Smooth muscle cell (in vitro differentiated cells): ENCODE measurements around the gene IDH2. TPM values are rescaled to one million over a fixed set of nuclear protein-coding genes. Genes with fewer than 3 reads are reported as not detected.
A peak's percentile ranks its signal among the peaks of the same experiment; 100 is the strongest.

Experiments used
- DNase-seq: peaks from one replicate; lab custom pipeline; 2025; ENCODE audit not compliant: unreplicated experiment; lab: John Stamatoyannopoulos, UW
- H2AFZ ChIP-seq: fragments of 200-600 bp; sonication (generic); 2 replicates; pipeline ENCODE4 v1.6.0; 2016; ENCODE audit warnings: antibody characterized with exemption, low read depth, mild to moderate bottlenecking
- H3F3A ChIP-seq: fragments of 200-600 bp; sonication (generic); 2 replicates; pipeline ENCODE4 v1.6.0; 2017; ENCODE audit warnings: antibody characterized with exemption, low read depth
- H3K27ac ChIP-seq: fragments of 200-600 bp; sonication (generic); 2 replicates; pipeline ENCODE4 v1.5.1; 2016; ENCODE audit warnings: low read depth, mild to moderate bottlenecking
- H3K27me3 ChIP-seq: fragments of 200-600 bp; sonication (generic); 2 replicates; pipeline ENCODE4 v1.6.1; 2016; ENCODE audit warnings: low read depth, mild to moderate bottlenecking
- H3K36me3 ChIP-seq: fragments of 200-600 bp; sonication (generic); 2 replicates; pipeline ENCODE4 v1.5.1; 2016; ENCODE audit warnings: low read depth
- H3K4me1 ChIP-seq: fragments of 200-600 bp; sonication (generic); 2 replicates; pipeline ENCODE4 v1.5.1; 2016; ENCODE audit warnings: low read depth
- H3K4me2 ChIP-seq: fragments of 200-600 bp; sonication (generic); 2 replicates; pipeline ENCODE4 v1.6.0; 2016; ENCODE audit warnings: mild to moderate bottlenecking
- H3K4me3 ChIP-seq: fragments of 200-600 bp; sonication (generic); 2 replicates; pipeline ENCODE4 v1.5.1; 2016; ENCODE audit warnings: mild to moderate bottlenecking
- H3K79me2 ChIP-seq: fragments of 200-600 bp; sonication (generic); 2 replicates; pipeline ENCODE4 v1.6.0; 2016; ENCODE audit warnings: low read depth, mild to moderate bottlenecking
- H3K9ac ChIP-seq: fragments of 200-600 bp; sonication (generic); 2 replicates; pipeline ENCODE4 v1.6.0; 2016; ENCODE audit warnings: low read depth
- H3K9me3 ChIP-seq: fragments of 200-600 bp; sonication (generic); replicated peaks from 2 replicates; pipeline ENCODE4 v1.5.1; 2016; ENCODE audit warnings: low read depth
- H4K20me1 ChIP-seq: fragments of 200-600 bp; sonication (generic); 2 replicates; pipeline ENCODE4 v1.6.0; 2016; ENCODE audit warnings: low read depth
- CTCF ChIP-seq: fragments of 200-600 bp; sonication (generic); IDR thresholded peaks from 2 replicates; pipeline ENCODE4 v1.5.1; 2017; ENCODE audit warnings: borderline replicate concordance, mild to moderate bottlenecking, antibody characterized with exemption; ENCODE audit not compliant: insufficient read depth, poor library complexity, severe bottlenecking
- WGBS: methylation state at CpG from one replicate; pipeline ENCODE4 v1.1.7; 2016; ENCODE audit warnings: low lambda C conversion rate; 5-methylcytosine and 5-hydroxymethylcytosine counted together
- polyA plus RNA-seq: library from polyadenylated mRNA; unstranded; fragments of >200 nt; fragmentation: Nextera tagmentation; extraction: Ambion mirVana; gene quantifications from 2 replicates; pipeline ENCODE4 v1.2.1, GENCODE V29; 2016
- total RNA-seq: library from RNA; depleted of rRNA; stranded (reverse); fragments of >200 nt; gene quantifications from 2 replicates; pipeline ENCODE4 v1.2.3, GENCODE V29; 2014

The IDH2 gene
- total and polyA plus RNA-seq, 2 experiments from 2014 or later = 67.9 to 278 TPM

- no peaks in the 10 kb centered on the region for H3K9me3 ChIP-seq
- 15% methylated on average over 37 of the region's 40 CpGs for WGBS
- H3F3A ChIP-seq = peaks cover 11% of the 10 kb centered on the region
- H3K4me3 ChIP-seq = peak overlapping the region; percentile 97
- peak overlapping the region; percentile 99 for H3K4me2 ChIP-seq
- H3K27me3 ChIP-seq = no peaks in the 10 kb centered on the region
- peak overlapping the region; percentile 92 for H3K9ac ChIP-seq
- peaks cover 16% of the 10 kb centered on the region for H3K4me1 ChIP-seq
- peak overlapping the region; percentile 72 for H3K27ac ChIP-seq
- H3K79me2 ChIP-seq = peaks cover 46% of the 10 kb centered on the region
- no peaks in the 10 kb centered on the region for H3K36me3 ChIP-seq
- H2AFZ ChIP-seq = no peak overlapping the region
- no peak for DNase-seq
- peaks cover 42% of the 10 kb centered on the region for H4K20me1 ChIP-seq
- TF ChIP-seq CTCF = no peak
These were observed 919 bp downstream of the IDH2 start for GRCh38 chr15:90101130-90101968.

DNA sequence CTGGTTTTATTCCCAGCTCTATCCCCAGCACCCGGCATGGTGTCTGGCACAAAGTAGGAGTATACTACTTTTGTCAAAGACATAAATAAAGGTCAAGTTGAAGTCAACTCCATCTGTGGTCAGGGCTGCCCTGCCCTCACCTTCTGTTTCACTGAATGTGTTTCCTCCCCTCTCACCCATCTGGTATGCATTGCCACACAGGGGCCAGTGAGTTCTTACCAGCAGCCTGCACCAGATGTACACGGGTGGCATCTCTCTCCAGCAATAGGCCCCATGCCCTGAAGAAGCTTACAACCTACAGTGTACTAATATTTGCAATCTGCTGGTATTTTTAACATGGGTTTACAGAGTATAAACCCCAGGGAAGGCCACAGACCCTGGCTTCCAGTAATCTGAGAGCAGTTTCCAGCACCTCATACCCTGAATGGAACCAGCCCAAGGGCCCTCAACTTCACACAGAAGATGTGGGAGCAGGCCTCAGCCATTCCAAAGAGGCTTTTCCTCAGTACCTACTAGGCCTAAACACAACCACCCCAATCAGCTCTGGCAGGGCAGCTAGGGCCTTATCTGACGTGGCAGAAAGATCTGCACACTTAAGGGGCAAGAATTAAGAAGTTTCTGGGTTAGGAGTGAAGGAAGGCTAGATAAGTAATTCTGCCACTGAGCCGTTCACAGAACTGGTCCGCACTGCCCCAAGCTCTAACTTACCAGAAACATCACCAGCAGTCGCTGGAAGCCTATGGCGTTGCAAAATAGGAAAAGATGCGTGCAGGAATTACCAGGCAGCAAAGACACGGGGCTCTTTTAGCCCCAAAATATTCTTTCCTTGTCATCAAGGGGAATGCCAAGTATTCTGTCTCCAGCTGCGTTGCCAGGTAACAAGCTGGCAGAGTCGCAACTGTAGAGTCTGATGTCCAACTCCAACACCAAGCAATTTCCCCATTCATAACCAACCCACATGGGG lies 2.1 kb downstream of the IDH2 start:
- Histone ChIP-seq H3K27me3 (no peaks in the 10 kb centered on the region), H3K9me3 (no peaks in the 10 kb centered on the region), H4K20me1 (peaks cover 54% of the 10 kb centered on the region), H3K9ac (no peak overlapping the region), H3K4me2 (peak overlapping the region; percentile 99), H3K4me3 (peak overlapping the region; percentile 97), H3K36me3 (no peaks in the 10 kb centered on the region), H3F3A (peaks cover 11% of the 10 kb centered on the region), H3K27ac (peak overlapping the region; percentile 72), H3K79me2 (peaks cover 58% of the 10 kb centered on the region), H2AFZ (no peak overlapping the region), H3K4me1 (peaks cover 13% of the 10 kb centered on the region)
- DNase-seq = no peak
- no peak for TF ChIP-seq CTCF
- 76% methylated on average over 11 of the region's 11 CpGs for WGBS

- Histone ChIP-seq H3K36me3 (no peaks in the 10 kb centered on the region), H3K79me2 (peaks cover 67% of the 10 kb centered on the region), H3K27ac (peak overlapping the region; percentile 72), H2AFZ (no peak overlapping the region), H3K4me2 (peak overlapping the region; percentile 42), H4K20me1 (peaks cover 63% of the 10 kb centered on the region), H3K4me1 (peaks cover 13% of the 10 kb centered on the region), H3K9me3 (no peaks in the 10 kb centered on the region), H3F3A (peaks cover 11% of the 10 kb centered on the region), H3K27me3 (no peaks in the 10 kb centered on the region), H3K9ac (no peak overlapping the region), H3K4me3 (no peak overlapping the region)
- no peak for TF ChIP-seq CTCF
- DNase-seq = no peak
- 93% methylated on average over 10 of the region's 10 CpGs for WGBS
These were observed 3.0 kb downstream of the IDH2 start for GRCh38 chr15:90099072-90099867.
